LNCaP clone FGC (cell line): Measurements from ENCODE around the gene EDARADD.

Experiments
- DNase-seq: peaks from one replicate; pipeline ENCODE4 v3.0.0-alpha.2; 2011; ENCODE audit warnings: low read depth
- H3K4me3 ChIP-seq: 2 replicates; pipeline ENCODE4 v1.5.1; 2011; ENCODE audit warnings: mild to moderate bottlenecking, low read depth, low read length, control low read depth
- TF ChIP-seq, protein P1 (sequence below): IDR thresholded peaks from 2 replicates; pipeline ENCODE4 v1.5.1; 2012; ENCODE audit warnings: mild to moderate bottlenecking; ENCODE audit not compliant: control insufficient read depth, insufficient read depth; ENCODE audit errors: extremely low read depth

The EDARADD gene

GRCh38 chr1:236416165-236416564 is 22.1 kb downstream of the EDARADD start:
- H3K4me3 ChIP-seq, result no peak overlapping the region
- DNase-seq, result no peak

DNA sequence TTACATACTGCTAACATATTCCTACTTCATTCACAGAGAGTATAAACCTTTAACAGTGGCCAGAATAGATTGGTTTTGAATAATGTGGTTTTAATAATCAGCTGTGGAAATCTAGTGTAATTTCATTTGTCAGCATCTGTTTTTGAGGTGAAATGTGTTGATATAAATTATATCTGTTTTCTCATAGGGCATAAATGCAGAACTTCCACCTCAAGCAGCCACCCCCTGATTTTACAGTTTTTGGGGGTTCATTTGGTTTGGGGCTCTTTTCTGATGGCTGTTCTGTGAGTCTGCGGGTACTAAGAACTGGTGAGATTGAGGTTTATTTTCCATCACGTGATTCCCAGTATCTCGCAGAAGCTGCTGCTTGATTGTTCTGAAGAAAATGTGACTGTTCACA is 23.2 kb downstream of the EDARADD start:
- no peak for DNase-seq
- TF ChIP-seq, protein P1, sequence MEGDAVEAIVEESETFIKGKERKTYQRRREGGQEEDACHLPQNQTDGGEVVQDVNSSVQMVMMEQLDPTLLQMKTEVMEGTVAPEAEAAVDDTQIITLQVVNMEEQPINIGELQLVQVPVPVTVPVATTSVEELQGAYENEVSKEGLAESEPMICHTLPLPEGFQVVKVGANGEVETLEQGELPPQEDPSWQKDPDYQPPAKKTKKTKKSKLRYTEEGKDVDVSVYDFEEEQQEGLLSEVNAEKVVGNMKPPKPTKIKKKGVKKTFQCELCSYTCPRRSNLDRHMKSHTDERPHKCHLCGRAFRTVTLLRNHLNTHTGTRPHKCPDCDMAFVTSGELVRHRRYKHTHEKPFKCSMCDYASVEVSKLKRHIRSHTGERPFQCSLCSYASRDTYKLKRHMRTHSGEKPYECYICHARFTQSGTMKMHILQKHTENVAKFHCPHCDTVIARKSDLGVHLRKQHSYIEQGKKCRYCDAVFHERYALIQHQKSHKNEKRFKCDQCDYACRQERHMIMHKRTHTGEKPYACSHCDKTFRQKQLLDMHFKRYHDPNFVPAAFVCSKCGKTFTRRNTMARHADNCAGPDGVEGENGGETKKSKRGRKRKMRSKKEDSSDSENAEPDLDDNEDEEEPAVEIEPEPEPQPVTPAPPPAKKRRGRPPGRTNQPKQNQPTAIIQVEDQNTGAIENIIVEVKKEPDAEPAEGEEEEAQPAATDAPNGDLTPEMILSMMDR, result no peak
- no peak overlapping the region for H3K4me3 ChIP-seq

More at GRCh38 chr1:236416165-236416564, 22.1 kb downstream of the EDARADD start:
- TF ChIP-seq, protein P1, result no peak

GRCh38 chr1:236419502-236419901 is 25.4 kb downstream of the EDARADD start:
- no peak for DNase-seq
- TF ChIP-seq, protein P1, result no peak

DNA sequence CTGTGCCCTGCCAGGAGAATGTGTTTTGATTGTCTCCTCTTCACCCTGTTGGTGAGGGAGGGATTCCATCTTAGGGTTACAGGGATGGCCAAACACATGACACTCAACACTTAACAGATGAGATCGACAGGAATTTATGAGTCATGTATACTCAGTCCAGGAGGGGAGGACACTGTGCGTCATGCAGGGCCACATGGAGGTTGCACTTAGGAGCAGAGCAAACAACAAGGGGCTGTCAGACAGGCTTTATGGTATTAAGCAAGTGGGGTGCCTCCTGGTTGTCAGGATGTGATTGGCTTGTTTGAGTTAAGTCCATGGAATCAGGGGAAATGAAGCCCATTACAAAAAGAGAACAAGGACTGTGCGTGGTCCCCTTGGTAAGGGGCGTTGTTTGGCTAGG is 26.9 kb downstream of the EDARADD start:
- H3K4me3 ChIP-seq, result no peak overlapping the region
- TF ChIP-seq, protein P1, result no peak
- DNase-seq, result no peak

More at GRCh38 chr1:236419502-236419901, 25.4 kb downstream of the EDARADD start:
- no peak overlapping the region for H3K4me3 ChIP-seq

DNA sequence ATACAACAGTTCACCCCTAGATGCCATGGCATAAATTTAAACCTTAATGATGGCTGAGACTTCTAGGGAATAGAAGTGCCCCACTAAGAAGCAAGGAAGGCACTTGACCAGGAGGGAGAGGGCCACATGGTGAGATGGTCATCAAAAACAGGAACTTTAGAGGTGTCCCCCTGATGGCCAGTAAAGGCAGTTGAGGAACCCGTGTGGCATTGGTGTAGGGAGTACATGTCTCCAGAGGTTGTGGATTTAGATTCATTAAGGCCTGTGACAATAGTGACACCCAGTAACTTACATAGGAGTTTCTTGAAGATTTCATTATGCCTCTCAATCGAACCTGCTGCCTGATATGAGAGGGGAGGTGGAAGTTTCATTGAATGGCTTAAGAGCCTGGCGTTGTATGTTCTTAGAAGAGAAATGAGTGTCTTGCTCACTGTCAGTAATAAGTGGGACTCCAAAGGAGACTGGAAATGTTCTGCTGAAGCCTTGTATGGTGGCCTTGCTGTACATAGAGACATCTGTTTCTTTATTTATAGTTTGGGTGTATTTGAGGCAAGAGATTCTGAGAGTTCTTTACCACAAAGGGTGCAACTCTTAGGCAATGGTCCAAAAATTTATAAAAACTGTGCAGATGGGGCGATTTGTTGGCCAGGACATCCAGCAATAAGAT is 27.9 kb downstream of the EDARADD start:
- TF ChIP-seq, protein P1, result no peak
- DNase-seq, result no peak
- H3K4me3 ChIP-seq, result no peak overlapping the region

DNA sequence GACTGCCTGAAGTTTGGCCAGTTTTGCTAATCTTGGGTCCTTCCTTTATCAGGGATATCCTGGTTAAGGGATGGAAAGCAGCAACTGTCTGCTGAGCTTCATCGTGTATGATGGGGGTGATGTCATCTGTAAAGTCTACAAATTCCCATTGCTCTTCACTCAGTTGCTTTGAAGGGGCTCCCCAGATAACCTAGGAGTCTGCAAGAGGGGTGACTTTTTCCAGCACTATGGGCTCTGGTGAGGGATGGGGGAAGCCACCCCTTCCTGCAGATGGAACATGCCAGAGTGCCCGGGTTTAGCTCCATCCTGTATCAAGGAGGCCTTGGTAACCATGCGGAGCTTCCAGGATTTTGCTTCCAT is 28.4 kb downstream of the EDARADD start:
- TF ChIP-seq, protein P1, result no peak
- DNase-seq, result no peak
- H3K4me3 ChIP-seq, result no peak overlapping the region
